ENCODE measurements around the gene PARVA. TPM values are rescaled to one million over a fixed set of nuclear protein-coding genes. Genes with fewer than 3 reads are reported as not detected.

Gene PARVA
- total RNA-seq, 1 donor from 2014 or later: 54.5 TPM

DNA sequence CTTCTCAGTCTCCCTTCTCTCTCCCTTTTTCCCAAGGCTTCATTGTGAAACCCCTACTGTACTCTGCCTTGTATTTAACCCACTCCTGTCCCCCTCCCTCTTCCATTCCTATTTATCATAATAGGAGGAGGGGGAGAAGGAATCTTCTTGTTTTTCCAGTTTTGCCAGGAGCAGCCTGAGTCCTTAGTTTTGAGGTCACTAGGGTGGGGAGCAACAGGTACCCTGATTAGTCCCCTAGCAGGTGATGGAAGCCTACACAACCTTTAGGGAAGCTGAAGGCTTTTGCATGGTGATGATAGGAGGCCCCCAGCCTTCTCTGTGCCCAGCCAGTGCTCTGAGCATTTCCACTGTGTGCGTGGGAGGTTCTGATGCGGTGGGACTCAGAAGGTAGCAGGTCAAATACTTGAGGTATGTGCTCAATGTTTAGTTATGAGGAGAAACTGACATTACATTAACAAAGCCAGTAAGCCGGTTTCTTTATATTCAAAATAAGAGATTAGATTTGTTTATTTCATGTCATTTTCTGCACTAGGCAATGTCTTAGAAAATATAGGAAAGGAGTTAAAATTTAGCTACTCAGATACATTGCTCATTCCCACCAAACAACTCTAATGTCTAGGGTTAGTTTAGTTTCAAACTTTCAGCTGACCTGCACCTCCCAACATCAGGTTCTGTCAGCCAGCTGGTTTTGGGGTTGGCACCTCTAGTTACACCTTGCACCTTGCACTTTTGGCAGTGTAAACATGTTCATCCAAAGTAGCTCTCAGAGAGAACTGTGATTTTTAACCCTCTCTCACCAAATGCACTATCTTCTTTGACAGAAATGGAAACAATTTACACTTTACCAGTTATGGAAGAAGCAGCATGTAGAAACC lies 26.0 kb downstream of the PARVA start:
- peak; percentile 28 for DNase-seq (ENCODE audit: low read depth)

DNA sequence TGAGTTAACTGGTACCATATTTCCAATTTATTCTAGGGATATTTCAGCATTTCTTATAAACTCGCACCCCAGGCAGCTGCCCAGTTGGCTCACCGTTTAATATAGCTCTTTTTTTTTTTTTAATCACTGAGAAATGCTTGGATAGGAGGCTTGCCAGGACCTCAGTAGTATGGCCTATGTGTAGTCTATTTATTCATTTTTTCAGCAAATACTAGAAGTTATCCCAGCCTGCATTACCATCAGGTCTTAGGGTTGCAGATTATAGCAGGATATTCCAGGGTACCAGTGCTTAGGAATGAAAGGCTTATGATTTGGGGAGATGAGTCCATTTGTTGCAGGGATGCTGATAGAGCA lies 26.6 kb downstream of the PARVA start:
- no peak for DNase-seq (ENCODE audit: low read depth)

DNA sequence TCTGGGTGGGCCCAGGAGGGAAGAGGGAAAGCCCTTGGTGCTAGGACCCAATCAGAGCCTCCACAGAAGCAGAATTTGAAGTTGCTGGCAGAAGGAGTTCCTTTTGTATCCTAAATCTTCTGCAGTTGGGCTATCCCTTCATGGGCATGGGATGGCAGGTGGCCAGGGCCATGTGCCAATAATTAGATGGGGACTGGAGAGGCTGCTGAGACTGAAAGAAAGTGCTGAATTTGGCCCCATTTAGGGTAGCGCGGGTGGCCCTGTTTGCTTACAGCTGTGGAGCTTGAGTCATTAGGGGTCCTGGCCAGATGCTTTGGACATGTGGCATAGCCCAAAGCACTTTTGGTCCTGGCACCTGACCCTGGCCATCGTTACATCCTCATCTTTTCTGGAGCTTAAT lies 27.1 kb downstream of the PARVA start:
- no peak for DNase-seq (ENCODE audit: low read depth)

DNA sequence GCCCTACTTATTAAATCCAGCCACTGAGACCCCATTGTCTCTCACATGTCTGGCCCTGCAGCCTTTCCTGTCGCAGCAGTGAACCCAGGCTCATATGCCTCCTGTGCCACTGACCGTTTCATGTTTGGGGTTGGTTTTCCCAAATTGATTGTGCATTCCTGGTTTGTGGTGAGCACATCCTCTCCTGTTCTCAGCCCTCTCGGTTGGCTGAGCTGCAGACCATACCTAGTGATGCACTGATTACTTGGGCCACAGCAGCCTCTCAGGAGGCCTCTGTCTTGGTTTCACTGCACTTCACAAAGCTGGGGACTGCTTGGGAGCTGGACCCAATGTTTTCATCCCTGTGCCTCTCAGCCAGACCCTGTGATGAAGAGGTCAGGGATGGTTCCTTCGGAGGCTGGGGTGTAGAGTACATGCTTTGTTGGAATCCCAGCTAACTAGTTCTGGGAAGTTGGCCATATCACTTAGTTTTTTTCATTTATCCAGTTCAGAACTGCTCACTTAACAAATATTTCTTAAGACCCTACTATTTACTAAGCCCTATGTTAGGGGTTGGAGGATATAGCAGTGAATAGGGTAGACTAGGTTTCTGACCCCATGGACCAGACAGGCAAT lies 30.9 kb downstream of the PARVA start:
- no peak for DNase-seq (ENCODE audit: low read depth)

DNA sequence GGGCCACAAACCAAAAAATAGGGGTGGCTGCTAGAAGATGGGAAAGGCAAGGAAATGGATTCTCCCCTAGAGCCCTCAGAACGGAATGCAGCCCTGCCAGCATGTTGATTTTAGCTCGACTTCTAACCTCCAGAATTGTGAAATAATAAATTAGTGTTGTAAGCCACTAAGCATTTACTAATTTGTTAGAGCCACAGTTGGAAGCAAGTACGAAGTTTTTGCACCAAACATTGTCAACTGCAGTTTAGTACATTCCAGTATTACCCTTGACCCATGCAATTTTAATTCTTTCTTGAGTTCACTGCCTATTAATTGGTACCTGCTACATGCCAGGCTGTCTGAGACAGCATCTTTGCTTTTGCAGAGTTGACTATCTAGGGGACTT lies 32.2 kb downstream of the PARVA start:
- peak; percentile 59 for DNase-seq (ENCODE audit: low read depth)

DNA sequence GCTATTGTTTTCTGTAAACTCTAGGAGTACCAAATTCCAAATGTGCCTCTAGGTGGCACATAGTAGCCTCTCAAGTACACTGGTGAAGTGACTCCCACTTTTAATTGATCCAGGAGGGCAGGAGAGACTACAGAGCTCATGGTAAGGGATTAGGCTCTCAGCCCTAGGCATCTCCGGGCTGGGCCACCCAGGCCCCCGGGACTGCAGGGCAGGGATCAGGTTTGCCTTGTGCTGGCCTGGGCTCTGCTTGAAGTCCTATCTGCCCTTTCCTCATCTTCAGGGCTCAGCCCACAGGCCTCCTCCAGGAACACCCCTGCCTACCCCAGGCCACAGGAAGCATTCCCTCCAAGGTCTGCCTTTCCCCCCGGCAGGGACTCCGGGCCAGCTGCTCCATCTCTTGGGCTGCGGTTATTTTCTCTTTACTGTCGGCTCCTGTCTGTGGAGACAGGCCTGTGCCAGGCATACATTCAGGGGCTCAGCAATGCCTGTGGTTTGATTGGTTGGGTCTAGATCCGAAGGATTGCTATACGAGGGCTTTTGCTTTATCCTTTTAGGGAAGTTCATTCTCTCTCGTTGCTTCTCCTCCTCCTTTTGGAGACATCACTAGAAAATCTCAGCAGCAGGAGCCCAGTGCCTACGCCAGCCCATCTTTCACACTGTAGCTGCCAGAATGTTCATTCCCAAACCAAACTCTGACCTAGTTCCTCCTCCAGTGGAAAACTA lies 32.8 kb downstream of the PARVA start:
- no peak for DNase-seq (ENCODE audit: low read depth)

DNA sequence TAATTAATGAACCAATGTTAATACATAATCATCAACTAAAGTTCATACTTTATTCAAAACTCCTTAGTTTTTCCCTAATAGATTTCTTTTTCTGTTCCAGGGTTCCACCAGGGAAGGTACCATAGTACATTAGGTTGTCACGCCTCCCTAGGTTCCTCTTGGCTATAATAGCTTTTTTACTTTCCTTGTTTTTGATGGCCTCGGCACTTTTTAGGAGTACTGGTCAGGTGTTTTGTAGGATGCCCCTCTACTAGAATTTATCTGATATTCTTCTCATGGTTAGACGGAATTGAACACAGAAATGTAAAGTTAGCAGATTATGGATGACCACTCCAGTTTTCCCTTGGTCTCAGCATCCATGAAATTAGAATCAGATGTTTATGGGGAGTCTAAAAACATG lies 34.0 kb downstream of the PARVA start:
- DNase-seq (ENCODE audit: low read depth): no peak

DNA sequence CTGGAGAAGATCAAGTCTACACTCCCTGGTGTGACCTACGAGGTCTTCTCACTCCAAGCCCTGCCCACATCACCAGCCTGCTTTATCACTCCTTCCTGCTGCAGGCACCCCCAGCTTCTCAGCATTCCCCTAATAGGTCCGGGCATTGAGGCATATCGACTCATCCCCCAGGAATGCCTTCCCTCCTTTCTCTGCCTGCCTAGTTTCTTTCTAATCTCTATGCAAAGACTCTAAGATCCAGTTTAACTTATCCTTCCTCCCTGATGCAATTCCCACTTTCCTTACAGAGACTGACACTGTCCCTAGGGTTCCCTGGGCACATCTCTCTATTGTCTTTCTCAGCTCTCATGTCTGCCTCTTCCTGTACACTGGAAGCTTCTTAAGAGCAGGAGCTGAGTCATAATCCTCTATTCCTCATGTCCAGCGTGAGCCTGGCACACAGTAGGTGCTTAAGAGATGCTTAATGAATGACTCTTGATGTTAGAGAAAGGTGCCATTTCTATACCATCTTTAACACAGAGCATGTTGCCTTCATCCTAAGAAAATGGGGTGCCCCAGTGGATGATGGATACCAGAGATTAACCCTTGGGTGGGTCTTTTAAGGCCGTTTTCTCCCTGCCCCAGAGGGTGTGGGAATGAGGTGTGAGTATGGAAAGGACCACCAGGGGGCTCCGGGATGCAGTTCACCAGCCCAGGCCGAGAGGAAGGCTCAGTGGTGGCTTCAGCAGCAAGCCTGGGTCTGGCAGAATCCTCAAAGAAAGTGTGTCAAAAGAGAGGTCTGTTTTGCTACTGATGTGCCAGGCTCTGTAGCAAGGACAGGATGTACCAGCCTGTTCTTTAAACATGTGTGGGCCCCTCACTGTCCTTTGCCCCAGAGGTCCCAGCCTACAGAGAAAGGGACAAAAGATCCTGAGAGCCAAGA lies 34.7 kb downstream of the PARVA start:
- DNase-seq (ENCODE audit: low read depth): peak; percentile 90

DNA sequence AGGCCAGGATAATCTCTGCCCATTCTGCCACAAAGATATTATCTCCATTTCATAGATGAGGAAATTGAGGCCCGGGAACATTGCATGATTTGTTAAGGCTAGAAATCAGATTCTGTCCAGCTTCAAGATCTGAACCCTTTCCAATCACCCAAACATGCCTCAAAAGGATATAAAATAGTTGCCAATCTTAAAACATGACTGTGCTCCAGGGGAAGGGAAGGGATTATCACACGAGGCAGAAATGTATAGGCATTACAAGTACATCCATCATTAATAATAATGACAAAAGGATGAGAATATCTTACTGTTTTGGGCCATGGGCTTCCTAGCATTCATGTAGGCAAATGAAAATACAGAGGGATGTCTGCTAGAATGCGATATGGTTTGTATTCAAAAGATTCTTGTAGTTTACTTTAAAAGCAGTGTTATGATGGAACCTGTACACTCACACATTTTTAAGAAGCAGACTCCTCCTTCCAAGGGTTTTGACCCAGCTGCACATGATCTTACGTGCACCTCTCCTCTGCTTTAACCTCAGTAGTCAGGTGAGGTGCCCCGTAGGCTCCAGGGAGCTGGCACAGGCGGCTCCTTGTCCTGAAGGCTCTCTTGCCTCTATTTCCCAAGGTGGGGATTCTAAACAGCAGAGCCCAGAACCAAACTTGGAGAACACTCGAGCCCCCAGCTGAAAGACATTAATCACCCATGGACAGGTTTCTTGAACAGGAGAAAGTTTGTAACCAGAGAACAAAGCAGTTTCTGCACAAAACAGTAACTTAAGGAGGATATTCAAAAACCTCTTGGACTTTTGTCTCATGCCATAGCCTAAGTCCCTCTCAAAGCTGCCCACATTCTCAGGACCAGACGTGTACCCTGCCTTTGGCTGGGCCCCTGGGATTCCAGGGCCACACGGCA lies 36.0 kb downstream of the PARVA start:
- no peak for DNase-seq (ENCODE audit: low read depth)

DNA sequence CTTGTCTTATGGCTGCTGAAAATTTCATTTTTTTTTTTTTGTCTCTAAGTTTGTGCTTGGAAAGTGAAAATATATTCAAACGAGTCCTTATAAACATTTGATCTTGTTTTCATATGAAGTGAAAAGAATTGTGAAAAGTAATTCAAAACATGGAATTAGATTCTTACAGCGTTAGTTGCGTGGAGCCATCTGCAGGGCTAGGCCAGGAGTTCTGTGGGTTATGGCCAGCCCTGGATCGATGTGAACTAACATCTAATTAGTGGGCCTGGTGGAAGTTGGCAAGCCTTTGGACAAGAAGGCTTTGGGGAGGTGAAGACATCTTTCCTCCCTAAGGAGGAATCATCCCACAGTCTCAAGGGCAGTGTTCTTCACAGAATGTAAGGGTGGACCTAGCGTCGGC lies 37.2 kb downstream of the PARVA start:
- no peak for DNase-seq (ENCODE audit: low read depth)

DNA sequence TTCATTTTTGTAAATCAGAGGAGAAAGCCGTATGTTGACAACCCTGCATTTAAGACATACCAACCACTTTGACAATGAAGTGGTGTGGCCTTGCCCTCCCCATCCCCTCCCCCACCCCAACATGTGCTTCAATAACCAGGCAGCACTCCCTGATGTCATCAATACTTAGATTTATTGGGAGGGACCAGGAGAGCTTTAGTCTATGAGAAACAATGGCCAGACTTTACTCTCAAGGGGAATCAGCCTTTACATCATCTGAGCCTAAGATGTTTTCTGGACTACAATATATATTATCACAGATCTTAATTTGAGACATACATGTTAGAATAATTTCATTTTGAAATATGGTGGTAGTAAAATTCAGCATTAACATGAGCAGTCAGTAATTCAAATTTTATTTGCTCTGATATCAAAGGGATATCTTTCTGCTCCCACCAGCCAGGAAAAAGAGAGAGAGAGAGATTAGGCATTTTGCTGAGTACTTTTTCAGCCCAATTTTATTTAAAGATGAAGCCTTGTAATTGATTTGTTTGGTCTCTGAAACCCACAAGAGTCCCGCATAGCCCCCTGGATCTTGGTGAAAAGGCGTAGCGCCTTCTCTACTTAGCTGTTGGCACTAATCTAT lies 38.1 kb downstream of the PARVA start:
- DNase-seq (ENCODE audit: low read depth): no peak

DNA sequence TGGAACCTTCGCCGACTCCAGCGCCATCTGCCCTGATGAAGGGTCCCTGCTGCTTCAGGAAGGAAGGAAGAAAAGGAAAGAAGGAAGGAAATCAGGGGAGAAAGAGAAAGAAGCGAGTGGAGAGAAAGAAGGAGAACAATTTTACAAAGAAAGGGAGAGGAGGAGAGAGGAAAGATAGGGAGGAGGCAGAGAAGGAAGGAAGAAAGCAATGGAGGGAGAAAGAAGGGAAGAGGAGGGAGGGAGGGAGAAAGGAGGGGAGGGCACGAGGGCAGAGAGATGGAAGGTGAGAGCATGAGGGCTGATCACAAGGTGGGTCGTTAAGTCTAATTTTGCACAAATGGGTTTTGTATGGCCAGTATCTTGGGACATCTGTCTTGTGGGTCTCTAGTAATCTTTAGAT lies 39.2 kb downstream of the PARVA start:
- no peak for DNase-seq (ENCODE audit: low read depth)

DNA sequence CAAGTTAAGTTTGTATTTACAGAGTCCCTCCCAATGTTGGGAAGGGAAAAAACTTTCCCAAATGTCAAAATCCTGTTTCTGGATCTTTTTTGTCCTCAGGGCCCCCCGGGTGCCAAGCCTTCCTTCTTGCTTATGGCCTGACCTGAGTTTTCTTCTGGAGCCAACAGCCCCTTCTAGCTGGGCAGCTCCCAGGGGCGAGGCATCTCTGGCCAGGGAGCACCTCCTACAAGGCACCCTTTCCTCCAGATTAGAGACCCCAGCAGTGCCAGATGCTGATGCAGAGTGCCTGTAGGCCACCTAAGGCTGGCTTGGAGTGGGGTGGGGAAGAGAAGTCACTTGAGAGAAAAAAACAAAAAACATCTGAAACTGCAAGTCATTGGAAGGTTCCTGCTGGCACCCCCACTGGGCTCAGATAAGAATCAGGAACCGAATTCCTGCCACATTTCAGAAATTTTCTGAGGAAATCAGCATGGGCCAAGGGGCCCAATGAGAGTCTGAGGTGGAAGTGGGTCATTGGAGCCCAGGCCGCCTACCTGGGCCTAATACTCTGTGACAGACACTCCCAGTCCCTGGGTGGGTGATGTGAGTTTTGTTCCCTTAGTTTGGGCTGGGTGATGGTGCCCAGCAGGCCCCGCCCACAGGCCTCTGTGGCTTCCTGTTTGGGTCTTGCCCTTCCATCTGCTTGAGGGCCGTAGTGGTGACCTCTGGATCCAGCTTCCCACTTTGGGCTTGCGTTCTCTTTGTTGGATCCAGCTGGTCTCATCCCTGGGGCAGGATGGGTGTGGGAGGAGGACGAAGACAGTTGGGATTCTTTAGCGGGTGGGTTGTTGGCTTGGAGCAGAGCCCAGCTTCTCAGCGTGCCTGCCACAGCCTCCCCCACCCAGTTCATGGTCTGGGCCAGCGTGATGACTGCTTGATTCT lies 40.6 kb downstream of the PARVA start:
- DNase-seq (ENCODE audit: low read depth): no peak

DNA sequence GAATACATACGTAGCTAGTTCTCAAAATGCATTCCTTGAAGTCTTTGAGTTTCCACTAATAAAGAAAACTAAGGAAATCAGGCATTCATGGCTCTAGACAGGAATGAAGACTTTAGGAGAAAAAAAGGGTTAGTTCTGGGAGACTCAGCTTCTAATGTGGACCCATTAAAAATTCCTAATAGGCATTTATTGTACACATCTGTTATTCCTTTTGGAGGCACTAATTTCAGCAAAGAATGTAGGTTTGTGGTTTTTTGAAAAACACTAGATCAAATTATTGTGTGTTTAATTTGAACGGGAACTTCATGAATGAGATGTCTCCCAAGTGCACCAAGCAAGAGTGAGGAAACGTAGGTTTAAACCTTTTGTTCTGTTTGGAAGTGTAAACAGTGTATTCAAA lies 42.7 kb downstream of the PARVA start:
- DNase-seq (ENCODE audit: low read depth): no peak

DNA sequence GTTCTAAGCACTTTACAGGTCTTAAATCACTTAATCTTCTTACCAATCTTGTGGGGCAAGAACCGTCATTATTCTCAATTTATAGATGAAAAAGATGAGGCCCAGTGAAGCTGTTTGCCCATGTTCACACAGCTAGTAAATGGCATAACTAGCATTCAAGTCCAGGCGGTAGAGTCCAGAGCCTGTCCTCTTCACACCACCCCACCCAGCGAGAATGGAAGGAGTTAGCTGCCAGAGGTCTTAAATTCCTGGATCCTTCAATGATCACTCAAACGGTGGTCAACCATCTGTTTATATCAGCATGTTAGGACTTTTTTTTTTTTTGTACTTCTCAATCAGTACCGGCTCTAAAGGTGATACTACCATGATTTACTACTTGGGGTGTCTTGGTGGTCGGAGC lies 43.3 kb downstream of the PARVA start:
- DNase-seq (ENCODE audit: low read depth): no peak

DNA sequence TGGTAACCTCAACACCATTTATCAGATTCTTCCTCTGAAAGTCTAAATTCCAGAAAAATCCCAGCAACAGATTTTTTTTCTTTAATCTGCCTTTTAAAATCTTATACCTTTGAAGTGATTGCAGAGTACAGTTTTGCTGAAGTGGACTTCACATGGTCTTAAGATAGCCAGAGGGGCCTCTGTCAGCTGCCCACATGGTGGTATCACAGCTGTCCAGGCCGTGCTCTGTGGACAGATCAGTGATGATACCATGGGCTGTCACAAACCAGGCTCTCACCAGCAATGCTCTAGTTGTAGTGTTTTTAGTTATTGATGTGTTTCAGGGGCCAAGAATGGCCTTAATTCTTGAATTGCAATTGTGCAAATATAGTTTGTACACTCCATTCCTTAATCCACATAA lies 44.0 kb downstream of the PARVA start:
- DNase-seq (ENCODE audit: low read depth): no peak

DNA sequence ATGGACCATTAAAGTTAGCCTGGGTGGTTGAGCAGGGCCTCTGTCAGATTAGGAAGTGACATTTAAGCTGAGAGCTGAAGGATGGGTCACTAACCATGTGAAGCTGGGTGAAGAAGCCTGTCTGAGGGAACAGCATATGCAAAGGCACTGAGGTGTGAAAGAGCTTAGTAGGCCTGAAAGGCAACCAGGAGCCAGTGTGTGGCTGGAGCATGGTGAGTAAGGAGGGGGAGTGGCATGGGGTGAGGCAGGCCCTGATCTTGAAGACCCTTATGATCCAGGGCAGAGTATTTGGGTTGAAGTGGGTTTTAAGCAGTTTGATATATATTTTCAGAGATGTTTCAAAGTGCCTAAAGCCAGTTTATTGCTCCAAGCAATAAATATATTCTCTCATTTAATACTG lies 48.8 kb downstream of the PARVA start:
- no peak for DNase-seq (ENCODE audit: low read depth)

DNA sequence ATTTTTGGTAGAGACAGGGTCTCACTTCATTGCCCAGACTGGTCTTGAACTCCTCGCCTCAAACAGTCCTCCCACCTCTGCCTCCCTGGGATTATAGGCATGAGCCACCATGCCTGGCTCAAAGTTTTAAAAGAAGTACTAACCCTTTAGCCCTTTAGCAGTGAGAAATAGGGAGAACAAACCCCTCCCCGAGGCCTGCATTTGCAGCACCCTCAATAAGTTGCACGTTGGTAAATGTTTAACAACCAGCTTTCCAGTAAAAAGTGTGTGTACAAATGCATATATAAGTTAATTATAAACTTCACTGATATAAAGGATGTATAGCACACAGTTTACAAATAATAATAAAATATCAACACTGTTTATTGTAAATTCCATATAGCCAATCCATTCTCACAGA lies 51.8 kb downstream of the PARVA start:
- DNase-seq (ENCODE audit: low read depth): no peak

DNA sequence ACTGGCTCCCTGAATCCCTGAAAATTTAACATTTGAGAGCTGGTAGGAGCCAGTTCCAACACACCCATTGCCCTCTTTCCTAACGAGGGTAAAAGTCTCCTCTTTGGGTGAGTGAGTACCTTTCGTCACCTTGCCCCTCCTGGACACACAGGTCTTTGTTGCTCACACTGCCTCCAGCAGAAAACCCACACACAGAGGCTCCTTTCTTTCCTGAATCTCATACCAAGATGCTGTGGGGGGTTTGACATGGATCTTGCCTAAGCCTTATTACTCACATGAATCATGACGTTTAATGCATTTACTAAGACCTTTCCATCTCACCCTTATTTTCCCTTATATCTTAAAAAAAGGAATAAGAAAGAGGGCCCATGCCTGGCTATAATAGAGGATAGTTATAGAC lies 53.0 kb downstream of the PARVA start:
- peak; percentile 89 for DNase-seq (ENCODE audit: low read depth)

Data from renal cortical epithelial cell (primary cell).